ENCODE results near the gene SEC14L5.
"Not testable (repeated sequence)": the region's sequence is repeated elsewhere in the genome, so short reads cannot be mapped to it uniquely, and the experiment has no call there.

SEC14L5 gene

GRCh38 chr16:5042574-5043171 lies 84.5 kb downstream of the SEC14L5 start:
- no peak for DNase-seq

- DNase-seq: no peak
These were observed 85.9 kb downstream of the SEC14L5 start for GRCh38 chr16:5044011-5044540.

GRCh38 chr16:5044581-5044980 lies 86.5 kb downstream of the SEC14L5 start:
- DNase-seq: not testable (repeated sequence)

GRCh38 chr16:5045499-5046115 lies 87.5 kb downstream of the SEC14L5 start:
- no peak for DNase-seq

- DNase-seq: no peak
These were observed 88.8 kb downstream of the SEC14L5 start for GRCh38 chr16:5046914-5047313.

GRCh38 chr16:5054876-5055865 lies 97.0 kb downstream of the SEC14L5 start:
- DNase-seq: no peak

GRCh38 chr16:5056352-5056751 lies 98.2 kb downstream of the SEC14L5 start:
- no peak for DNase-seq

- DNase-seq: no peak
These were observed 100.3 kb downstream of the SEC14L5 start for GRCh38 chr16:5058476-5058875.

GRCh38 chr16:5059386-5060072 lies 101.4 kb downstream of the SEC14L5 start:
- no peak for DNase-seq

- DNase-seq: no peak
These were observed 102.0 kb downstream of the SEC14L5 start for GRCh38 chr16:5060073-5060641.

GRCh38 chr16:5062051-5062450 lies 103.9 kb downstream of the SEC14L5 start:
- DNase-seq: no peak

- DNase-seq: no peak
These were observed 104.9 kb downstream of the SEC14L5 start for GRCh38 chr16:5062790-5063765.

GRCh38 chr16:5064915-5065314 lies 106.8 kb downstream of the SEC14L5 start:
- no peak for DNase-seq

- DNase-seq: no peak
These were observed 107.2 kb downstream of the SEC14L5 start for GRCh38 chr16:5065326-5065725.

GRCh38 chr16:5065813-5066212 lies 107.7 kb downstream of the SEC14L5 start, which contains the start of gene C16orf89:
TSS of gene C16orf89 (minus strand) at chr16:5065956. CDS start at chr16:5065908, 48 bp downstream.
- no peak for DNase-seq

- DNase-seq: no peak
These were observed 108.4 kb downstream of the SEC14L5 start for GRCh38 chr16:5066511-5066910.
